Raji (cell line): ENCODE data around the gene TMEM86B.
A peak's percentile ranks its signal among the peaks of the same experiment; 100 is the strongest.

Source experiments
- POLR2A ChIP-seq: IDR thresholded peaks from 2 replicates; pipeline ENCODE4 v1.6.1; 2011; ENCODE audit warnings: low read depth, low read length, control low read depth; ENCODE audit not compliant: insufficient read depth

Gene TMEM86B, protein sequence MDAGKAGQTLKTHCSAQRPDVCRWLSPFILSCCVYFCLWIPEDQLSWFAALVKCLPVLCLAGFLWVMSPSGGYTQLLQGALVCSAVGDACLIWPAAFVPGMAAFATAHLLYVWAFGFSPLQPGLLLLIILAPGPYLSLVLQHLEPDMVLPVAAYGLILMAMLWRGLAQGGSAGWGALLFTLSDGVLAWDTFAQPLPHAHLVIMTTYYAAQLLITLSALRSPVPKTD

DNA sequence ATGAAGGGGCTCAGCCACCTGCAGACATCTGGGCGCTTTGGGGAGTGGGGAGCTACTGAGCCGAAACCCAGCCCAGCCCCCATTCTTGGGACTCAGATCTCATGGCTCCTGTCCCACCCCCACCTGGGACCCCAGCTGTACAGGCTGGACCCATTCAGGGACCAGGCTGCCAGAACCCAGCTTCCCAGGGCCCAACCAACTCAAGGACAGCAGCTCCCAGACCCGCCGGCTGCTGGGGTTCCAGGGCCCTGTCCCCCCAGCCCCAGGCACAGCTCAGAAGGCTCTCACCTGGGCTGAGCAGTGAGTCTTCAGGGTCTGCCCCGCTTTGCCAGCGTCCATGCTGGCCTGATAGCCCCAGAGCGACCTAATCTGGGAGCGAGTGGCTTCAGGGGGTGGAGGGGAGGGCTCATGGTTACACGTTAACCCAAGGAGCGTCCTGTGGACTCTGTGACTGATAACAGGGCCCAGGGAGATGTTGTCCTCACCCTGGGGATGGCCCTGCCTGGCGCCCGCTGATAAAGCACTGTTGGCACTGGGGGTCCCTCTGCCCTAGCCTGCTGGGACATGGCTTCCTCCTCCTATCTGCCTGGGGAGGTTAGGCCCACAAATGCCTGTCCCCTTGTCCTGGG is at the start of gene TMEM86B:
Gene TMEM86B, minus strand, starts transcription at position 361 of the 629 bp plus-strand sequence. Its CDS starts 22 bp downstream, at position 339.
- no peak for TF ChIP-seq POLR2A

DNA sequence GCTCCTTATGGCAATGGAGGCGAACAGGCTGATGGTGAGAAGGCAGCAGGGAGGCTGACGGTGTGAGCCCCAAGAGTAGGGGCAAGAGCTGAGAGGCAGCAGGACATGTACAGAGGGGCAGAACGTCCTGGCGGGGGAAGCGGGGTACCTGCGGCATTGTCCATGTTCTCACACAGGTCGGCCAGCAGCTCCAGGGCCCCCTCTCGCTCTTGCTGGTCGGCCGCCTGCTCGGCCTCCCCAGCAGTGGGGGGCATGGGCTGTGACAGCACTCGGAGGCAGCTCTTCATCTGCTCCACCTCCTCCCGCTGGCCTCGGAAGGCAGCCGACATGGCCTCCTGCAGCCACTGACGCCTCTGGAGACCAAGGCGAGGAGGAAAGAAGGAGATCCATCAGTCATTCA is 48.9 kb upstream of the TMEM86B start:
- no peak for TF ChIP-seq POLR2A

DNA sequence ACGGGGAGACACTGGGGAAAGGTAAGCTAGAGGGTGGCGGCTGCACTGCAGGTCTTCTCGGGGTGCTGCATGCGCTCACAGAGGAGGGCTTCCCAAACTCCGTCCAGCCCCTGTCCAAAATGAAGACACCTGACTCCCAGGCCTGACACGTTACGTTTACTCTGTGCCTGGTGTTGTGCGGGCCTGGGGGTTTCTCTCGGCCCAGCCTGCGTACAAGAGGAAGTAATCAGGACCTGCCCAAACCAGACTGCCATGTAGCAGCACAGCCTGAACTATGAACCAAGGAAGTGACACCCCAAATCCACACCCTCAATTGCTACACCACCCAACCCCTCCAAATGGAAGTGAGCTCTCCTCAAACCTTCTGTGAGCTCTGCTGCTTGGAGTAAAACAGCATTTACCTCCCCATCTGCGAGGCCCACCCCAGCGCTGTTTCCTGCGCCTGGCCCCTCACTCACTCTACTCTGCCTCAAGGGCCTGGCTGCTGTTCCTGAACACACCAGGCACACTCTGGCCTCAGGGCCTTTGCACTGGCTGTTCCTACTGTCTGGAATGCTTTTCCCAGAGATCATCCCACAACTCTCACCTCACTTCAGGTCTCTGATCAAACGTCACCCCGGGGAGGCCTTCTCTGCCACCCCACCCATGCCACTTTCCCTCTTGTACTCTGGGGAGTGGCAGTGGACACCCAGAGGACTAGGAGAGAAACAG is 48.3 kb upstream of the TMEM86B start:
- TF ChIP-seq POLR2A = no peak; the same call in 1 of the 2 replicates

DNA sequence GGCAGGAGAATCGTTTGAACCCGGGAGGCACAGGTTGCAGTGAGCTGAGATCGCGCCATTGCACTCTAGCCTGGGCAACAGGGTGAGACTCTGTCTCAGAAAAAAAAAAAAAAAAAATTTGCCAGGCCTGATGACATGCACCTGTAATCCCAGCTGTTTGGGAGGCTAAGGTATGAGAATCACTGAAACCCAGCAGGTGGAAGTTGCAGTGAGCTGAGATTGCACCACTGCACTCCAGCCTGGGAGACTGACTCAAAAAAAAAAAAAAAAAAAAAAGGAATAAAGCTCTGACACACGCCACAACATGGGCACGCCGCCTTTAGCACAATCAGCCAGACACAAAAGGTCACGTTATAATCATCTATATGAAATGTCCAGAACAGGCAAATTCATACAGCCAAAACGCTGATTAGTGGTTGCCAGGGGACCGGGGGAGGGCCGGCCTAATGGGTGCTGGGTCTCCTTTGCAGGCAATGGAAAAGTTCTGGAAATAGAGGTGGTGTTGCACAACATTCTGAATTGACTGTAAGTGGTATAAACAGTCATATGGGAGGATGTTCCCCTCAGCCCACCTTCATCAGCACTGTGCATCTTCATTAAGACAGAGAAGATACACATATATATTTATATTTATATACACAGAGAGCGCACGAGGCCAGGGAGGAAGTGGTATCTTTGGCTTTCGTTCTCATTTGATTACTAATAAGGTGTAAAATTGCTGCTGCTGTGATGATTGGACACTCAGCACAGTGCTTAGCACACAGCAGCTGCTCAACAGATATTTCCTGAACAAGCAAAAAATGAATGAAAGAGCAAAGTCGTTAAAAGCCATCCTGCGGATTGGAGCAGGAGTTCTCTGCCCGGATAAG is 47.5 kb upstream of the TMEM86B start:
- peak; percentile 47; the same call in 1 of the 2 replicates for TF ChIP-seq POLR2A

DNA sequence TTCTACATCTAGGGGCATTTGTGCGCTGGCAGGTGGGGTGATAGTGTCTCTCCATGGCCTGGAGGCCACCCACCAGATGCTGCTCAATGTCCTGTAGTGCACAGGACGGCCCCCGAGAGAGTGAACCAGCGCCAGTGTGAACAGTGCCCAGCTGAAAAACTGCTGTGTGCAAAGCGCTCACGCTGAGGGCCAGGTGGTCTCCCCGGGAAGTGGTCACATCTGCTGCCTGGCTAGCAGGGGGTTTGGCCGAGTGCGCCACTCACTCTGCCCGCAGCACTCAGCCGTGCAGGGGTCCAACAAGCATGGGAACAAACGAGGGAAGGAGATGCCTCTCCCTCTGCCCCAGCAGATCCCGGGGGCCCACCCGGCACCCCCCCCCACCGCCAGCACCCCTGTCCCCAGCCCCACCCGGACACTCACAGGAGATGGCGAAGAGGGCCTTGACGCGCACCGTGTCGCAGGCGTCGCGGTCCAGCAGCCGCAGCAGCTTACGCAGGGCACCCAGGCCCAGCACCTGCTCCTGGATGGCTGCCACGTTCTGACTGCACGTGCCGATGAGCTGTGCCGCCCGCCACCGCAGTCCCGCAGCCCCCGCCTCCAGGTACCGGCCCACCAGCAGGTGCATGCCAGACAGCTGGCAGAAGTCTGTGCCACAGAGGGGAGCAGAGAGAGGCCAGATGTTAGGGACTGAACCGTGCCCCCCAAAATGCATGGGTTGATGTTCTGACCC is 45.6 kb upstream of the TMEM86B start:
- TF ChIP-seq POLR2A = no peak

DNA sequence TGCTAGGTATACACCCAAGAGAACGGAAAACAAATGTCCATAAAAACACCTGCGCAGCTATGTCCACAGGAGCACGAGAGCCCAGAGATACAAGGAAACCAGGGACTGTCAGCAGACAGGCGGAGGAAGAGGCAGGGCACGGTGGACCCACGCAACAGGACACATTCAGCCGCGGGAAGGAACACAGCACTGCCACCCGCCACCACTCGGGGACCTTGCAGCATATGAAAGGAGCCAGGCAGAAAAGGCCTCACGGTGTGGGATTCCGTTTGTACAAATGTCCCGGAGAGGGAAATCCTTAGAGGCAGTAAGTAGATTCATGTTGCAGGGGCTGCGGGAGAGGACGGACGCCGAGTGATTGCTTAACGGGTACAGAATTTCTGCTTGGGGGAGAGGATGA is 43.6 kb upstream of the TMEM86B start:
- TF ChIP-seq POLR2A = no peak

DNA sequence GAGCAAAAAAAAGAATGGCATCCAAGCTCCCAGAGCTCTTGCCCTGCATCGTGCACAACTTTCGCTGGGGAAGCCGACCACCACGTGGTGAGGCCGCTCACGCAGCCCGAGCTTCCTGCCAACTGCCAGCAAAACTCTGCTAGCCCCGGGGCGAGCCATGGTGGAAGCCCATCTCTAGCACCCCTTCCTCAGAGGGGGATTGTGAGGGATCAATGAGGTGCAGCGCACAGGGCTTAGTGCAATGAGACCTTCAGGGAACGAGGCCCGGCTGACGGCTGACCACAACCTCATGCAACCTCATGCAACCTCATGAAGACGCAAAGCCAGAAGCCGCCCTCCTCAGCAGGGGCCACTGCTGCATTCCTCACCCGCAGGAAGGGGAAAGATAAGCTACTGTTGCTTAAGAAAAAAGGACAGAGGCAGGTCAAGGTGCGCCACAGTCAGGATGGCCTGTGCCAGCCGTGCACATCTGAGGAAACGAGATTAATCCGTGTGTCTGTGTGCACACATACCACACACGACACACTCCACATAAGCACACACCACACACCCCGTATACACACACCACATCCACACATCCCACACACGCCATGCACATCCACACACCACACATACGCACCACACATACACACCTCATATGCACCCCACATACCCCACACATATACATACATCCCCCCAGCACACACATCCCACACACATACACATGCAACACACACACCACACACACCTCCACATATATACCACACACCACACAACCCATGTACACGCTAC is 41.8 kb upstream of the TMEM86B start:
- no peak for TF ChIP-seq POLR2A

DNA sequence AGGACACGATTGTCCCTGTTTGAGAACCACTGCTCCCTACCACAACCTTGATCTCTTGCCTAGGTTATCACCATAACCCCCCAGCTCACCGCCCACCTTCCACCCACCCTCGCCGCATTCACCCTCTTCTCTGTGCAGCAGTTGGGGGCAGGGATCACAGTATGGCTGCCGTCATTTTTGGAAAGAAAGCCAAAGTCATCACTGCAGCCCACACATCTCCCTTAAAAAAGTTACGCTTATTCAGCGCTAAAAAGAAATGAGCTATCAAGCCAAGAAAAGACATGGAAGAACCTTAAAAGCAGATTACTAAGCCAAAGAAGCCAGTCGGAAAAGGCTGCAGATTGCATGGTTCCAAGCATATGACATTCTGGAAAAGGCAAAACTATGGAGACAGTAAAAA is 40.7 kb upstream of the TMEM86B start:
- TF ChIP-seq POLR2A = no peak

DNA sequence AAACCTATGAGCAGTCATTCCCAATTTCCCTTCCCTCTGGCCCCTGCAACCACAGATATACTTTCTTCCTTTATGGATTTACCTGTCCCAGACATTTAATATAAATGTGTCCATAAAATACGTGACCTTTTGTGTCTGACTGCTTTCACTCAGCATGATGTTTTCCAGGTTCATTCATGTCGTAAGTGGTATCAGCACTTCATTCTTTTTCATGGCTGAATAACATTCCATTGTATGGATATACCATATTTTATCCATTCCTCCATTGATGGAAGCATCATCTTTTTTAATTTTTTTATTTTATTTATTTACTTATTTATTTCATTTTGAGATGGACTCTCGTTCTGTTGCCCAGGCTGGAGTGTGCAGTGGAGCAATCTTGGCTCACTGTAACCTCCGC is 38.3 kb upstream of the TMEM86B start:
- no peak for TF ChIP-seq POLR2A

DNA sequence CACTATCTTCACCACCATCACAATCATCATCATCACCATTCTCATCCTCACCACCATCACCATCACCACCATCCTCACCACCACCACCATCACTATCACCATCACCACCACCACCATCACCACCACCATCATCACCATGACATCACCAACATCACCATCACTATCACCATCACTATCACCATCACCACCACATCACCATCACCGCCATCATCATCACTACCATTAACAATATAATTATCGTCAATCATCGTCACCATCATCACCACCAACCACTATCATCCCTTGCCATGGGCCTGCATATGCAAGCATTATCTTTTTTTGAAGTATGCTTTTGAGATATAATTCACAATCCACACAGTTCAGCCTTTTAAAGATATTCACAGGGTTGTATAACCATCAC is 37.8 kb upstream of the TMEM86B start:
- TF ChIP-seq POLR2A = no peak

DNA sequence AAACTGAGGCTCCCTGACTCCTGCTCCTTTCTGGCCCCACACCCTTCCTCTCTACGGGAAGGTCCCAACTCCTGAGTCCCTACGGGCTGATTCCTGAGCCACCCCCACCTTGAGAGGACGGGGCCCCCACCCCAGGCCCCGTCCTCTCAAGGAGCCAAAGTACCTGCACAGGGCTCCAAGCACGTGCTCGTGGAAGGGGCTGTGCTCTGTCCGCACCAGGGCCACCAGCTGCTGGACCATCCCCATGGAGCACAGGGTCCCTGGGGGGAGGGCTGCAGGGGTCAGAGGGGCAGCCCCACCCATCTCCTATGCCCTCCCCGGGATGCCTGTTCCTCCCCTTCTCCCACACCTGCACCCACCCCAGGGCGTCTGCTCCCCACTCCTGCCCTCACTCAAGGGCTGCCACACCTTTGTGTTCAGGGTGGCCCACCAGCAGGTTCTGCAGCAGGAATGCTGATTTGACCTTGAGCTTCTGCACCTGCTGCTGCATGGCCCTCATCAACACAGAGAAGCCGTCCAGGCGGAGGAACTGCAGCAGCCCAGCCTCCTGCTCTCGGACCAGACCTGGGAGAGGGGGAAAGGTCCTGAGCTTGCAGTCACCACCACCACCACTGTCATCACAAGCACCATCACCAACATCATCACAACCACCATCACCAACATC is 37.3 kb upstream of the TMEM86B start:
- TF ChIP-seq POLR2A = no peak

DNA sequence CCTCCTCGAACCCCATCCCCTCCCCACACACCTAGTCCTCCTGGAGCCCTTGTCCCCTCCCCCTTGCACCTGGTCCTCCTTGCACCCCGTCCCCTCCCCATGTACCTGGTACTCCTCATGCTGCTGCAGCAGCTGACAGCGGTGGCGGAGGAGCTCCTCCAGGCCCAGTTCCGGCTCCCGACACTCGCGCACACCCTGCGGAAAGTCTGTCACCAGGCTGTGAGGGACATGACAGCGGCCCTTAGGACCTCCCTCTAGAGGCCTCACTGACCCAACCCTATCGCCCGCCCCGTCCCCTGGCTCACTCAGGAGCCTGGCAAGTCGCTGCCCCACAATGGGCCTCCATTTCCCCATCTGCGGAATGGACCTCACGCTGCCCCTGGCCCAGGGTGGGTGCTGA is 36.6 kb upstream of the TMEM86B start:
- no peak for TF ChIP-seq POLR2A

DNA sequence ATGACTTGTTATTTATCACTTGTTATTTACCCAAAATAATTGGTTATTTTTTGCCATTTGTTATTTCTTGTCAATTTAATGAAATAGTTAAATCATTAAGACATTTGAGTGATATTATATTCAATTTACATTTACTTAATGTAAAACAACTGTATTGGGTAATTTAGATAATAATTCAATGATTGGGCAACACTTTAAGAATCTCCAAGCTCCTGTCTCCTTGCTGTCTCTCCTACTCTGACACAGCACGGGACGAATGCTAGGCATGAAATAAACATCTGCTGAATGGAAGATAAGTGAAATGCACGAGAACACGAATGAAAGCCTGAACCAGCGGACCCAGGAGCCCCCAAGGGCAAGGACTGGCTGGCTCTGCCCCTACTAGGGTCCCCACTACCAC is 36.0 kb upstream of the TMEM86B start:
- no peak for TF ChIP-seq POLR2A

DNA sequence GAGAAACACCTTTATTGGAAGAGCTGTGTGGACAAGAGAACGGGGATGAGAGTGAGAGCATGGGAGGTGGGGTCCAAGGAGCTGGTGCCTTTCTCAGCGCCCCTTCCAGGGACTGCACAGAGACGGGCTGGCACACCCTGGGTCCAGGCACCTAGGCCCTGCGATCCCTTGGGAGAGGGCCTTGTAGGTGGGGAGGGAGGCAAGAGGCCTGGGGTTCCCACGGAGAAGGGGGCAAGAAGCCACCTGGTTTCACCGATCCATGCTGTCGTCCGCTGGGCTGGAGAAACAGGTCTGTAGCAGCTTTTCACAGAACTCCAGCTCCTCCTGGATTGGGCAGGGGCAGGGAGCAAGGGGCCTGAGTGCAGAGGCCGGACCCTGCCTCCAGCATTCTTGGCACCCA is 33.8 kb upstream of the TMEM86B start:
- no peak for TF ChIP-seq POLR2A

DNA sequence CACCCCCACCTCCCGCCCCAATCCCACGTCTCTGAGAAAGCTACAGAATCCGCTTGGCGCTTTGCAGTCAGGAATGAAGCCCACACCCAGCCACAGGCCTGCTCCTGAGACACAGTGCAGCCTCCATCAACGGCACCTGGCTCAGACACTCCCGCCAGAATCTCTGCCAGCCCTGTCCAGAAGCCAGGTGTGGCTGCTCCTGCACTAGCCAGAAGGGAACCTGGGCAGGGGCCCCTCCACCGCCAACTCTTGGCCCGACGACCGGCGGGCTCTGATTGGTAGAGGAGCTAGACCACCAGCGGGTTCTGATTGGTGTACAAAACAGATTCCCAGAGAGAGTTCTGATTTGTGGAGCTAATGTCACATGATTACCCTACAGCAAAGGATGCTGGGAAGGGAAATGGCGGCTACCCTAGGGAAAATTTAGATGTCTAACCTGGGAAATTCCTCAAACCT is 33.1 kb upstream of the TMEM86B start:
- TF ChIP-seq POLR2A = no peak
